Lower lobe of right lung (tissue), 2 donors: ENCODE data around the gene SRP68. TPM values are rescaled to one million over a fixed set of nuclear protein-coding genes. Genes with fewer than 3 reads are reported as not detected.
A peak's percentile ranks its signal among the peaks of the same experiment; 100 is the strongest.

Experiments
- ATAC-seq, 2 donors: fragments of 200-7000 bp; cut with Tn5 transposase; one replicate each; pipeline ENCODE4 v1.9.1; 2020 to 2022; ENCODE audit warnings: mild to moderate bottlenecking in 2 of 2, moderate library complexity in 2 of 2
- DNase-seq: peaks from one replicate; pipeline ENCODE4 v3.0.0-alpha.2; 2020
- H3K27ac ChIP-seq: fragments of 200-600 bp; one replicate; pipeline ENCODE4 v1.8.0; 2022
- H3K27me3 ChIP-seq: fragments of 200-600 bp; one replicate; pipeline ENCODE4 v1.8.0; 2022; ENCODE audit warnings: low read depth
- H3K36me3 ChIP-seq: fragments of 200-600 bp; one replicate; pipeline ENCODE4 v1.8.0; 2022; ENCODE audit warnings: mild to moderate bottlenecking
- H3K4me1 ChIP-seq: fragments of 200-600 bp; one replicate; pipeline ENCODE4 v1.8.0; 2022
- H3K4me3 ChIP-seq: fragments of 200-600 bp; one replicate; pipeline ENCODE4 v1.8.0; 2022; ENCODE audit warnings: mild to moderate bottlenecking
- H3K9me3 ChIP-seq: fragments of 200-600 bp; one replicate; pipeline ENCODE4 v1.8.0; 2022
- CTCF ChIP-seq: fragments of 200-600 bp; IDR thresholded peaks from one replicate; pipeline ENCODE4 v1.8.0; 2022; ENCODE audit warnings: antibody characterized with exemption, mild to moderate bottlenecking
- intact Hi-C: fragments of 100-400 bp; cut with DNase I; formaldehyde crosslinking; loops from one replicate; pipeline ENCODE4 v1.11.0; 2022
- total RNA-seq: library from RNA; stranded (reverse); fragmentation: NEBNext Ultra II Directional; extraction: Animal tissue kit (Norgen Biotek cat#: 25700); gene quantifications from one replicate; pipeline ENCODE4 v1.2.1, GENCODE V29; 2021
- donor health status: DM: no; HTN: yes; CAD: no; lungs with severe emphysema.

Gene SRP68
- total RNA-seq, 1 donor from 2014 or later: 65.0 TPM

GRCh38 chr17:76033139-76033538, 39.2 kb downstream of the SRP68 start:
- no peak for ATAC-seq
- peaks cover 3% of the 10 kb centered on the region for H3K36me3 ChIP-seq

GRCh38 chr17:76032780-76033108, 39.6 kb downstream of the SRP68 start:
- Histone ChIP-seq H3K4me3 (no peak overlapping the region), H3K27me3 (no peaks in the 10 kb centered on the region), H3K4me1 (peaks cover 9% of the 10 kb centered on the region), H3K9me3 (no peaks in the 10 kb centered on the region), H3K36me3 (no peaks in the 10 kb centered on the region), H3K27ac (no peak overlapping the region)
- ATAC-seq (no peak), DNase-seq (no peak)
- no peak for TF ChIP-seq CTCF
- intact Hi-C loops: no loop called here

More at GRCh38 chr17:76033139-76033538, 39.2 kb downstream of the SRP68 start:
- intact Hi-C loops: no loop called here
- Histone ChIP-seq H3K9me3 (no peaks in the 10 kb centered on the region), H3K4me1 (peaks cover 9% of the 10 kb centered on the region), H3K4me3 (no peak overlapping the region), H3K27ac (no peak overlapping the region), H3K27me3 (no peaks in the 10 kb centered on the region)
- no peak for DNase-seq
- TF ChIP-seq CTCF: no peak

- intact Hi-C loops: no loop called here
- no peaks in the 10 kb centered on the region for H3K9me3 ChIP-seq
- DNase-seq (no peak), ATAC-seq (no peak)
- no peak overlapping the region for H3K4me3 ChIP-seq
- TF ChIP-seq CTCF: no peak
- H3K36me3 ChIP-seq: no peaks in the 10 kb centered on the region
- peaks cover 9% of the 10 kb centered on the region for H3K4me1 ChIP-seq
- no peaks in the 10 kb centered on the region for H3K27me3 ChIP-seq
- no peak overlapping the region for H3K27ac ChIP-seq
Measured at GRCh38 chr17:76032073-76032779, 40.1 kb downstream of the SRP68 start.

GRCh38 chr17:76027159-76027839, 45.0 kb downstream of the SRP68 start, which contains the start of gene EVPL:
Gene EVPL (minus strand): TSS chr17:76027306. CDS start chr17:76027198, 108 bp downstream.
- intact Hi-C loops: no loop called here

GRCh38 chr17:76026714-76027158, 45.6 kb downstream of the SRP68 start:
- H3K9me3 ChIP-seq: no peaks in the 10 kb centered on the region
- H3K36me3 ChIP-seq: peaks cover 16% of the 10 kb centered on the region
- peak; percentile 31 for TF ChIP-seq CTCF
- H3K4me1 ChIP-seq: peaks cover 9% of the 10 kb centered on the region
- intact Hi-C loops: no loop called here
- DNase-seq (peak; percentile 69), ATAC-seq (peak; percentile 85 to 88)
- peak overlapping the region; percentile 52 for H3K4me3 ChIP-seq
- no peaks in the 10 kb centered on the region for H3K27me3 ChIP-seq
- H3K27ac ChIP-seq: peak overlapping the region; percentile 73

More at GRCh38 chr17:76027159-76027839, 45.0 kb downstream of the SRP68 start, which contains the start of gene EVPL:
- no peak for TF ChIP-seq CTCF
- Histone ChIP-seq H3K4me1 (peaks cover 9% of the 10 kb centered on the region), H3K27ac (peak within 1 kb of the TSS; percentile 73), H3K9me3 (no peaks in the 10 kb centered on the region), H3K4me3 (peak within 1 kb of the TSS; percentile 52), H3K27me3 (no peaks in the 10 kb centered on the region), H3K36me3 (peaks cover 11% of the 10 kb centered on the region)
- ATAC-seq: peak; percentile 94 to 95
- peak; percentile 92 for DNase-seq
